Colonic mucosa (tissue), 4 donors: ENCODE results near the gene PILRB. TPM values are rescaled to one million over a fixed set of nuclear protein-coding genes. Genes with fewer than 3 reads are reported as not detected.
"Not testable (repeated sequence)": the region's sequence is repeated elsewhere in the genome, so short reads cannot be mapped to it uniquely, and the experiment has no call there.

ENCODE experiments used
- DNase-seq: peaks from one replicate; pipeline ENCODE4 v3.0.0-alpha.2; 2020
- H3K27ac ChIP-seq: fragments of 200-600 bp; one replicate; pipeline ENCODE4 v1.8.0; 2021
- H3K27me3 ChIP-seq: fragments of 200-600 bp; one replicate; pipeline ENCODE4 v1.8.0; 2021
- H3K36me3 ChIP-seq: fragments of 200-600 bp; one replicate; pipeline ENCODE4 v1.8.0; 2021
- H3K4me1 ChIP-seq: fragments of 200-600 bp; one replicate; pipeline ENCODE4 v1.8.0; 2021; ENCODE audit warnings: mild to moderate bottlenecking
- H3K4me3 ChIP-seq: fragments of 200-600 bp; one replicate; pipeline ENCODE4 v1.8.0; 2021
- H3K9ac ChIP-seq, 2 donors: one replicate each; pipeline ENCODE4 v1.7.0; 2013; ENCODE audit warnings: control low read depth in 2 of 2, low read depth in 2 of 2, low read length in 2 of 2
- H3K9me3 ChIP-seq: fragments of 200-600 bp; one replicate; pipeline ENCODE4 v1.8.0; 2021
- CTCF ChIP-seq: fragments of 200-600 bp; IDR thresholded peaks from one replicate; pipeline ENCODE4 v1.8.0; 2022; ENCODE audit warnings: antibody characterized with exemption, mild to moderate bottlenecking
- intact Hi-C: fragments of 100-400 bp; cut with DNase I; formaldehyde crosslinking; loops from one replicate; pipeline ENCODE4 v1.14.1; 2022
- total RNA-seq, 2 donors: library from RNA; stranded (reverse); fragmentation: NEBNext Ultra II Directional in 1 of 2; extraction: Animal tissue kit (Norgen Biotek cat#: 25700) in 1 of 2; gene quantifications; one replicate each; pipeline ENCODE4 v1.2.1, GENCODE V29; 2021
- donor health status: healthy.
- donor health status: DM: no; HTN: no; CAD: no.
- donor health status: DM: no; HTN: no; CAD: no.

The PILRB gene
- total RNA-seq, 2 donors from 2014 or later: 18.2 to 57.9 TPM

GRCh38 chr7:100342765-100343164 is 15.2 kb upstream of the PILRB start:
- H3K27ac ChIP-seq: no peak overlapping the region
- intact Hi-C loops: loop anchor here (10.0 kb wide), 1 partner anchor 208 kb away; no protein-coding TSS in a partner anchor
- DNase-seq: no peak
- no peak overlapping the region for H3K9ac ChIP-seq
- TF ChIP-seq CTCF: no peak
- peaks cover 8% of the 10 kb centered on the region for H3K36me3 ChIP-seq
- no peaks in the 10 kb centered on the region for H3K4me1 ChIP-seq
- no peaks in the 10 kb centered on the region for H3K27me3 ChIP-seq
- H3K4me3 ChIP-seq: no peak overlapping the region
- no peaks in the 10 kb centered on the region for H3K9me3 ChIP-seq

- H3K27ac ChIP-seq, H3K4me1 ChIP-seq, DNase-seq, H3K9ac ChIP-seq, H3K4me3 ChIP-seq, H3K27me3 ChIP-seq, H3K36me3 ChIP-seq, H3K9me3 ChIP-seq: not testable (repeated sequence)
- intact Hi-C loops: loop anchor here (10.0 kb wide), 1 partner anchor 209 kb away; no protein-coding TSS in a partner anchor
Observed at GRCh38 chr7:100344124-100344559, 13.8 kb upstream of the PILRB start.

- not testable (repeated sequence) for H3K9ac ChIP-seq, H3K9me3 ChIP-seq, H3K4me3 ChIP-seq, H3K27ac ChIP-seq, H3K27me3 ChIP-seq, H3K4me1 ChIP-seq, DNase-seq
- peak; percentile 53 for TF ChIP-seq CTCF
- H3K36me3 ChIP-seq: peaks cover 11% of the 10 kb centered on the region
- intact Hi-C loops: loop anchor here (10.0 kb wide), 1 partner anchor 210 kb away; no protein-coding TSS in a partner anchor
Observed at GRCh38 chr7:100344560-100345287, 13.2 kb upstream of the PILRB start.

- not testable (repeated sequence) for H3K27ac ChIP-seq
- peak; percentile 35 for TF ChIP-seq CTCF
- intact Hi-C loops: loop anchor here (10.0 kb wide), 1 partner anchor 210 kb away; no protein-coding TSS in a partner anchor
Observed at GRCh38 chr7:100345288-100345672, 12.6 kb upstream of the PILRB start.

GRCh38 chr7:100346921-100347320 is 11.0 kb upstream of the PILRB start:
- no peaks in the 10 kb centered on the region for H3K27me3 ChIP-seq
- no peak for TF ChIP-seq CTCF
- intact Hi-C loops: loop anchor here (10.0 kb wide), 1 partner anchor 212 kb away; no protein-coding TSS in a partner anchor
- DNase-seq: no peak
- H3K4me3 ChIP-seq: no peak overlapping the region
- no peak overlapping the region for H3K27ac ChIP-seq
- H3K36me3 ChIP-seq: peaks cover 14% of the 10 kb centered on the region
- H3K9me3 ChIP-seq: no peaks in the 10 kb centered on the region
- no peak overlapping the region for H3K9ac ChIP-seq
- H3K4me1 ChIP-seq: no peaks in the 10 kb centered on the region

More at GRCh38 chr7:100345288-100345672, 12.6 kb upstream of the PILRB start:
- not testable (repeated sequence) for H3K27me3 ChIP-seq, H3K9me3 ChIP-seq, H3K9ac ChIP-seq, H3K4me1 ChIP-seq, H3K4me3 ChIP-seq
- peaks cover 14% of the 10 kb centered on the region for H3K36me3 ChIP-seq
- DNase-seq: peak; percentile 84

GRCh38 chr7:100348805-100349204 is 9.1 kb upstream of the PILRB start:
- Histone ChIP-seq H3K4me1 (no peaks in the 10 kb centered on the region), H3K27me3 (no peaks in the 10 kb centered on the region), H3K9me3 (no peaks in the 10 kb centered on the region), H3K36me3 (peaks cover 14% of the 10 kb centered on the region), H3K4me3 (no peak overlapping the region), H3K27ac (no peak overlapping the region), H3K9ac (no peak overlapping the region)
- intact Hi-C loops: loop anchor here (10.0 kb wide), 1 partner anchor 214 kb away; no protein-coding TSS in a partner anchor
- DNase-seq: no peak
- TF ChIP-seq CTCF: no peak
